GM19468 (cell line): Measurements from ENCODE around the gene EPS8.

Experiments
- ATAC-seq: cut with Tn5 transposase; IDR thresholded peaks from one replicate; pipeline ENCODE4 v1.9.1; 2021; ENCODE audit warnings: mild to moderate bottlenecking, moderate library complexity, moderate number of reproducible peaks; ENCODE audit not compliant: unreplicated experiment; ENCODE audit errors: extremely low read depth

The EPS8 gene

GRCh38 chr12:15801770-15802744 lies 12.9 kb upstream of the EPS8 start:
- ATAC-seq: no peak

- ATAC-seq: no peak
These were observed 11.1 kb upstream of the EPS8 start for GRCh38 chr12:15800278-15800677.

GRCh38 chr12:15797818-15798217 lies 8.6 kb upstream of the EPS8 start:
- no peak for ATAC-seq

GRCh38 chr12:15796493-15797141 lies 7.4 kb upstream of the EPS8 start:
- no peak for ATAC-seq

GRCh38 chr12:15794836-15795235 lies 5.6 kb upstream of the EPS8 start:
- no peak for ATAC-seq

GRCh38 chr12:15794196-15794595 lies 5.0 kb upstream of the EPS8 start:
- no peak for ATAC-seq

GRCh38 chr12:15788233-15789219 lies 662 bp downstream of the EPS8 start:
- no peak for ATAC-seq

GRCh38 chr12:15787778-15788177 lies 1.4 kb downstream of the EPS8 start:
- no peak for ATAC-seq

- no peak for ATAC-seq
These were observed 2.4 kb downstream of the EPS8 start for GRCh38 chr12:15786772-15787171.

- no peak for ATAC-seq
These were observed 5.9 kb downstream of the EPS8 start for GRCh38 chr12:15783288-15783687.

- ATAC-seq: no peak
These were observed 6.5 kb downstream of the EPS8 start for GRCh38 chr12:15782667-15783066.

- no peak for ATAC-seq
These were observed 9.3 kb downstream of the EPS8 start for GRCh38 chr12:15779925-15780324.

- no peak for ATAC-seq
These were observed 11.1 kb downstream of the EPS8 start for GRCh38 chr12:15778126-15778525.

- ATAC-seq: no peak
These were observed 11.7 kb downstream of the EPS8 start for GRCh38 chr12:15777355-15778012.

- ATAC-seq: no peak
These were observed 12.7 kb downstream of the EPS8 start for GRCh38 chr12:15776532-15776931.

- ATAC-seq: no peak
These were observed 14.4 kb downstream of the EPS8 start for GRCh38 chr12:15774819-15775218.

GRCh38 chr12:15772405-15773018 lies 16.7 kb downstream of the EPS8 start:
- ATAC-seq: no peak

- no peak for ATAC-seq
These were observed 18.6 kb downstream of the EPS8 start for GRCh38 chr12:15770581-15770980.

- ATAC-seq: no peak
These were observed 19.2 kb downstream of the EPS8 start for GRCh38 chr12:15770021-15770420.
